Thyroid gland (tissue), 4 donors: ENCODE results near the gene ABCA12.

Experiments
- CTCF ChIP-seq, 6 experiments: fragments of 200-600 bp in 3 of 6; fragments of 450-650 bp in 3 of 6; sonication (generic) in 3 of 6; IDR thresholded peaks; one replicate each; pipeline ENCODE4 v1.5.1; 2016 to 2019; ENCODE audit warnings: antibody characterized with exemption in 6 of 6, mild to moderate bottlenecking in 2 of 6, inconsistent platforms in 1 of 6, moderate library complexity in 1 of 6
- POLR2A ChIP-seq, 2 donors: fragments of 450-650 bp; IDR thresholded peaks; one replicate each; pipeline ENCODE4 v1.6.1; 2017; ENCODE audit warnings: antibody characterized with exemption in 2 of 2, mild to moderate bottlenecking in 2 of 2, moderate library complexity in 1 of 2

- TF ChIP-seq CTCF (IDR thresholded peaks at IDR 0.05): no peak
- no peak for TF ChIP-seq POLR2A (IDR thresholded peaks at IDR 0.05)
Measured at GRCh38 chr2:214934006-214934405, 204.4 kb downstream of the ABCA12 start.
